Brain microvascular endothelial cell (primary cell): Measurements from ENCODE around the gene GDAP1L1.

Experiments
- DNase-seq: peaks from one replicate; pipeline ENCODE4 v3.0.0-alpha.2; 2020
- H3K27ac ChIP-seq: fragments of 250-450 bp; sonication (Bioruptor Pico); 2 replicates; pipeline ENCODE4 v1.5.1; 2020; ENCODE audit warnings: mild to moderate bottlenecking, moderate library complexity
- H3K27me3 ChIP-seq: fragments of 250-450 bp; sonication (Bioruptor Pico); replicated peaks from 2 replicates; pipeline ENCODE4 v1.5.1; 2020; ENCODE audit warnings: mild to moderate bottlenecking
- H3K36me3 ChIP-seq: fragments of 250-450 bp; sonication (Bioruptor Pico); replicated peaks from 2 replicates; pipeline ENCODE4 v1.5.1; 2020; ENCODE audit warnings: mild to moderate bottlenecking
- H3K4me3 ChIP-seq: 2 replicates; pipeline ENCODE4 v1.5.1; 2011; ENCODE audit warnings: low read depth, mild to moderate bottlenecking, control low read depth, low read length, moderate library complexity
- CTCF ChIP-seq: IDR thresholded peaks from 2 replicates; pipeline ENCODE4 v1.5.1; 2011; ENCODE audit warnings: low read depth, mild to moderate bottlenecking, moderate library complexity, low read length, control low read depth, inconsistent platforms; ENCODE audit errors: missing control alignments
- in situ Hi-C: cut with HindIII; loops from 2 replicates; pipeline ENCODE4 v1.10.0; 2017; ENCODE audit warnings: low sequenced_read_pairs, low pct_ligation_motif_present

The GDAP1L1 gene

GRCh38 chr20:44306927-44307326 lies 59.8 kb downstream of the GDAP1L1 start:
- in situ Hi-C loops = no loop called here

GRCh38 chr20:44309763-44310663 lies 62.9 kb downstream of the GDAP1L1 start:
- no peak overlapping the region for H3K27ac ChIP-seq
- DNase-seq = peak; percentile 16
- H3K4me3 ChIP-seq = peak overlapping the region; percentile 97
- in situ Hi-C loops = no loop called here
- H3K36me3 ChIP-seq = no peaks in the 10 kb centered on the region
- H3K27me3 ChIP-seq = no peaks in the 10 kb centered on the region
- TF ChIP-seq CTCF = no peak

More at GRCh38 chr20:44306927-44307326, 59.8 kb downstream of the GDAP1L1 start:
- no peaks in the 10 kb centered on the region for H3K36me3 ChIP-seq
- H3K27me3 ChIP-seq = no peaks in the 10 kb centered on the region
- H3K27ac ChIP-seq = no peak overlapping the region
- TF ChIP-seq CTCF = no peak
- H3K4me3 ChIP-seq = no peak overlapping the region
- DNase-seq = no peak

GRCh38 chr20:44310664-44311639 lies 63.8 kb downstream of the GDAP1L1 start, which contains the start of gene FITM2:
Gene FITM2, minus strand, starts transcription at chr20:44311202. Its CDS starts 54 bp downstream, at chr20:44311148.
- in situ Hi-C loops = no loop called here
- TF ChIP-seq CTCF = peak; percentile 88
- H3K27me3 ChIP-seq = no peaks in the 10 kb centered on the region

GRCh38 chr20:44314870-44315269 lies 67.8 kb downstream of the GDAP1L1 start:
- Histone ChIP-seq H3K36me3 (no peaks in the 10 kb centered on the region), H3K27ac (no peak overlapping the region), H3K4me3 (no peak overlapping the region), H3K27me3 (no peaks in the 10 kb centered on the region)
- DNase-seq = no peak
- in situ Hi-C loops = no loop called here
- TF ChIP-seq CTCF = no peak

More at GRCh38 chr20:44310664-44311639, 63.8 kb downstream of the GDAP1L1 start, which contains the start of gene FITM2:
- peak; percentile 94 for DNase-seq
- Histone ChIP-seq H3K27ac (peak within 1 kb of the TSS; percentile 27), H3K4me3 (peak within 1 kb of the TSS; percentile 97), H3K36me3 (no peaks in the 10 kb centered on the region)

GRCh38 chr20:44319839-44320422 lies 72.8 kb downstream of the GDAP1L1 start:
- in situ Hi-C loops = no loop called here

More at GRCh38 chr20:44319839-44320422, 72.8 kb downstream of the GDAP1L1 start:
- TF ChIP-seq CTCF = no peak
- no peak for DNase-seq
- Histone ChIP-seq H3K4me3 (no peak overlapping the region), H3K27me3 (no peaks in the 10 kb centered on the region), H3K27ac (no peak overlapping the region), H3K36me3 (no peaks in the 10 kb centered on the region)
